Pulmonary artery endothelial cell (primary cell): ENCODE data around the gene MRPS26. TPM values are rescaled to one million over a fixed set of nuclear protein-coding genes. Genes with fewer than 3 reads are reported as not detected.

Source experiments
- total RNA-seq: library from RNA; depleted of rRNA; stranded (reverse); fragments of >200 nt; gene quantifications from 2 replicates; pipeline ENCODE4 v1.2.3, GENCODE V29; 2014

The MRPS26 gene
- total RNA-seq, 1 donor from 2014 or later: 55.4 TPM

Other genes starting within 250 kb of the MRPS26 start
- gene CPXM1, start 245.4 kb upstream of the MRPS26 start, total RNA-seq: 0.26 and 0.74 TPM in 2 replicates
- gene C20orf141, start 231.1 kb upstream of the MRPS26 start, total RNA-seq: not detected in 2 replicates
- gene TMEM239, start 229.7 kb upstream of the MRPS26 start, total RNA-seq: not detected in 2 replicates
- gene PCED1A, start 205.4 kb upstream of the MRPS26 start, total RNA-seq: 10.9 and 18.5 TPM in 2 replicates
- 43.8 and 56.1 TPM in 2 replicates for gene VPS16, start 205.3 kb upstream of the MRPS26 start, total RNA-seq
- gene PTPRA, start 172.6 kb upstream of the MRPS26 start, total RNA-seq: 27.5 and 29.1 TPM in 2 replicates
- 0.21 TPM in 1 of 2 replicates, not detected in the other for gene GNRH2, start 2.4 kb upstream of the MRPS26 start, total RNA-seq
- gene OXT, start 25.6 kb downstream of the MRPS26 start, total RNA-seq: not detected in 2 replicates
- not detected in 2 replicates for gene AVP, start 38.7 kb downstream of the MRPS26 start, total RNA-seq
- 15.8 and 23.9 TPM in 2 replicates for gene FASTKD5, start 113.8 kb downstream of the MRPS26 start, total RNA-seq
- gene UBOX5, start 113.8 kb downstream of the MRPS26 start, total RNA-seq: 1.8 and 2.6 TPM in 2 replicates
- gene LZTS3, start 127.5 kb downstream of the MRPS26 start, total RNA-seq: 3.2 and 4.1 TPM in 2 replicates
- 25.9 and 40.1 TPM in 2 replicates for gene DDRGK1, start 158.6 kb downstream of the MRPS26 start, total RNA-seq
- 21.4 and 51.2 TPM in 2 replicates for gene ITPA, start 163.4 kb downstream of the MRPS26 start, total RNA-seq
- 3.0 and 4.3 TPM in 2 replicates for gene SLC4A11, start 193.1 kb downstream of the MRPS26 start, total RNA-seq